DMS79 (cell line): ENCODE measurements around the gene HOXA6.

ENCODE experiments used
- DNase-seq: peaks from one replicate; lab custom pipeline; 2025; lab: John Stamatoyannopoulos, UW

HOXA6 gene

GRCh38 chr7:27147199-27148030 lies at the start of gene HOXA6:
HOXA6 (minus strand) TSS chr7:27147774; CDS start chr7:27147749, 25 bp downstream.
- DNase-seq = no peak

- DNase-seq = peak; percentile 68
These were observed 48.8 kb upstream of the HOXA6 start for GRCh38 chr7:27196287-27196767.

DNA sequence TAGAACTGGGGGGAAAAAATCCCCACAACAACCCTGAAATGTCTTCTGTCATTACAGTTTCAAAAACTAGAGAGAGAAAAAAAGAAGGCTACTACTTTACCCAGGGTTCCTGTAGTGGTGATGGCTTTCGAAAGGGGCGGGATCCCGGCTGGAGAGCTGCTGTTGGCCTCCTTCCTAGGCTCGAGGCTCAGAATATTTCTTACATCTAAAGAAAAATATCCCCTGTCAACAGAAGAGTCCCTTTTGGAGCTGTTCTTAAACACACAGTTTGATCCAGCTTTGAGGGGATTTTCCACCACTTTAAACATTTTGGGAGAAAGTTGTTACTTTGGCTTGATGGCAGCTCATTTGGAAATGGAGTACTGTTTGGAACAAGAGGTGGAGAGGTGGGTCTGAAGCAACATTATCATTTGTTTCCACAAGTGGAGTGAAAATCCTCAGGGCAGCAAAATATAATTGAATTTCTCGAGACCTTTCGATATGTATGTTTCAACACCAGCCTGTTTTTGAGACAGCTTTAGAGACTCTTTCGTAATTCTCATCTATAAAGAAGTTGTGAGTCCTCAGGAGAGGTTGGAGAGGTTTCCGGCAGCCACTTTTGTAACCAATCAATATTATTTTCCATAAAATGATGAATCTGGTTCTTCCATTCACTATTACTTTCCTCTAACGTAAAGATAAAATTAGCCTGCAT lies 47.3 kb upstream of the HOXA6 start:
- DNase-seq = no peak

DNA sequence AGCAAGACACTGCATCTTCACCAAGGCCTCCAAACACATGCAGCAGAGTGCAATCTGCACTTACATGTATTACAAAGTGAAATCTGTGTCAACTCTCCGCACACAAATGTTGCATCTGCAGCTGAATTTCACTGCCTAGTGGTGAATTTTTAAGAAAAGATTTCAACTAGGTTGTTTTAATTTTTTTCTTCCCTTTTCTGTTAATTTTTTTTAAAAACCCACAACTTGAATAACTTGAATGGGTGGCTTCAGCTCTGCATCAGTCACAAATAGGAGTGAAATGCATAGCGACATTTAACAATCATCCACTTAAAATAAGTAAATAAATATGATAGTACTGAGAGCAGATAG lies 46.4 kb upstream of the HOXA6 start:
- DNase-seq = no peak

DNA sequence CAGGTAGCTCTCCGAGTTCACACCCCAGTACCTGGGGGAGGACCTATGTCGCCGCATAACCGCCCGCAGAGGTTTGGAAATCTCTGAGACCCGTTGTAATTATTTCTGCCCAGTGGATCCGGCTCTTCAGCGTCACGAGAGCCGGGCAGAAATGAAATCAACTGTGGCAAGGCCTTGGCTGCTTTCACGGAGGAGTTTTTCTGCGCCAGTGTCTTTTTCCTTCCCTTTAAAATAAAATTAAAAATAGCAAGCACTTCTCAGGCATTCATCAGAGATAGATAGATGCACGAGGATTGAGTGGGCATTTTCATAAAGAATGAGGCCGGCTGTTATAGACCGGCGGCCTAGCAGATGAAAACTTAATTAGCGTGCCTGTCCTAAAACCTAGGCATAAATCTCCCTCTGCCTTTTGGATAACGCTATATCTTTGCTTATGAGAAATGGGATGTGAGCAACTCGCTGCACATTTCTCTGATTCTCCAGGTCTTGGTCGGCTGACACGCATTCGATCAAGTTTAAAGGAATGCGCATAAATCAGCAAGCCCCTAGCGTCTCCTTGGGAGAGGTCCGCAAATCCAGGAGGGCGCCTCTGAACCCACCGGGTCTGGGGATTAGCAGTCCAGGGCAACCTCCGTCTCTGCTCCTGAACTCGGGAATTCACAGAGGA lies 45.9 kb upstream of the HOXA6 start:
- DNase-seq = no peak

- DNase-seq = no peak
These were observed 45.2 kb upstream of the HOXA6 start for GRCh38 chr7:27192546-27193334.

DNA sequence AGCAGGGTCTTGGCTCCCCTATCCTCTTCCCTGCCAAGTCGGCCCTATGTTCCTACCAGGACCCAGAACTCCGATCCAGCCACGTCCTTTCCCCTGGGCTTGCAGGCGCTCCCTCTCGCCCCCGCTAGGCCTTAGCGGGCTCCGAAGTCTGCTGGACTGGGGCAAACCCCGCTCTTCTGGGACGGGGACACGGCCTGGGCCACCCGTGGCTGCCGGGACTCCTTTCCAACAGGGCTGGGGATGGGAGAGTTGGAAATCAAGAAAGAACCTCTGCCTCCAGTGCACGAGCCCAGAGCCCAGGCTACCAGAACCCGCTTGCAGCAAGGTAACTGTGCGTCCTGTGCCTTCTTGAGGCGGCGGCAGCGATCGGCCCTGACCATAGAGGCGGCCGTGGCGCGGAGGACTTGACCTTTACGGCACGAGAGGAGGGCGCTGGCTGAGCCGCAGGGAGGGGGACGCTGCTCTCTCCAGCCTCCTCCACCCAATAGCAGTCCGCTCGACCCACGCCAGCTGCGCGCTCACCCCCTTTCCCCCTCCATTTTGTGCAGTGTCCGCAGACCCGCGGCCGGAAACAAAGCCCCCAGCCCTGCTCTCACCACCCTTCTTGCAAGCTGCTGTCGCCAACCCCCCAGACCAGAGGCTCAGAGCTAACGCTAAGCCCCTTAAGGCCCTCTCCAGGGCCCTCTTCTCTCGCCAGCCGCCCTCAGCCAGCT lies 44.4 kb upstream of the HOXA6 start:
- DNase-seq = no peak

DNA sequence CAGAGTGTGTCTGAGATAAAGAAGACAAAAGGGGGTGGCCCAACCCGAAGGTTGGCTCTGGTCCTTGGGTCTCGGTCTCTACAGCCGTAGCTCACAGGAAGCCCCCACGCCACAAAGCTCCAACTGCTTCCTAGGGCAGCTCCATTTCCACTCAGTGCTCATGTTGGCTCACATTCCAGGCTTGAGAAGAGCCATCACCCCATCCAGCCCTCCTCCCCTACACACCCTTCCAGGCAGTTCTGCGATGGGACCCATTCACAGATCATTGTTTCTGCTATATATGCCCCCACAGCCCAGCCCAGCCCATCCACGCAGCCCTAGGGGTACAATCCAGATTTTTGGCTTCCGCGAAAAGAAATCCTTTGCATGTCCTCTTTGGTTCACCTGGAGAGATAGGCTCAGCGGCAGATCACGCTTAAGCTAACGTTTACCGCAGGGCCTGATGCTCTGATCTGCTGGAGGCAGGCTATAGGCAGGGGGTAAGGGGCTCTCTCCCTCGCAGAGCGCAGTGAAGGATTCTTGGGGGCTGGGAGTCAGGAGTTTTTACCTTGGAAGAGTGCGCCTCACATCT lies 43.7 kb upstream of the HOXA6 start:
- DNase-seq = no peak

DNA sequence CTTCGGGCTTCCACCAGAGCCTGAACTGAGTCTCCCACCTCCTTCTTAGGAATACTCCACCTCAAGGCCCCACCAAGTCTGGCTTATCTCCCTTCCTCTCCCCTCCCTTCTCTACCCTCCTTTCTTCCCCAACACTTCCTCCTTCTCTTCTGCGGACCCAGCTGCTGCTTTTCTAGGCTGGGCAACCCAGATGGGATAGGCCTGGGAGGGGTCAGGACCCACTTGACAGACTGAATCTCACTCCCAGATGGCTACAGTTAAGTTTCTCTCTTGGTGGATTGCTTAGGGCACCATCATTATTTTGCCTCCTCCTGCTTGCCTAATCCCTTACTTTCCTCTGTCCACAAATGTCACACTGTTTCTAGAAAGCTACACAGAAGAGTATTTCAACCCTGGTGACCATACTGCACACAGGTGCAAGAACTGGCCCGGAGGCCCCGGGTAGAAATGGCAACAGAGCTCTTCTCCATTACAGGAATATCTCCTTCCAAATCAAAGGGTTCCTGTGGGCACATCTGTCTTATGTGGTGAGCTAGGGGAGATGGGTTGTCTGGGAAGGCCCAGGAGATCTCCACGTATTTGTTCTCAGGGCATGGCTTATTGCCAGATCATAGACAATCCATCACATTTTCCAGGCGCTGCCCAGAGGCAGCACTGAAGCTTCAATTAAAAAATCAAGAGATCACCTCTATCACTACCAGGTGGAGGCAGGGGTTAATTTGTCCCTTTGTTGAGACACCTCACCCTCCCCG lies 42.6 kb upstream of the HOXA6 start:
- no peak for DNase-seq

GRCh38 chr7:27189295-27189996 lies 41.9 kb upstream of the HOXA6 start:
- DNase-seq = no peak

DNA sequence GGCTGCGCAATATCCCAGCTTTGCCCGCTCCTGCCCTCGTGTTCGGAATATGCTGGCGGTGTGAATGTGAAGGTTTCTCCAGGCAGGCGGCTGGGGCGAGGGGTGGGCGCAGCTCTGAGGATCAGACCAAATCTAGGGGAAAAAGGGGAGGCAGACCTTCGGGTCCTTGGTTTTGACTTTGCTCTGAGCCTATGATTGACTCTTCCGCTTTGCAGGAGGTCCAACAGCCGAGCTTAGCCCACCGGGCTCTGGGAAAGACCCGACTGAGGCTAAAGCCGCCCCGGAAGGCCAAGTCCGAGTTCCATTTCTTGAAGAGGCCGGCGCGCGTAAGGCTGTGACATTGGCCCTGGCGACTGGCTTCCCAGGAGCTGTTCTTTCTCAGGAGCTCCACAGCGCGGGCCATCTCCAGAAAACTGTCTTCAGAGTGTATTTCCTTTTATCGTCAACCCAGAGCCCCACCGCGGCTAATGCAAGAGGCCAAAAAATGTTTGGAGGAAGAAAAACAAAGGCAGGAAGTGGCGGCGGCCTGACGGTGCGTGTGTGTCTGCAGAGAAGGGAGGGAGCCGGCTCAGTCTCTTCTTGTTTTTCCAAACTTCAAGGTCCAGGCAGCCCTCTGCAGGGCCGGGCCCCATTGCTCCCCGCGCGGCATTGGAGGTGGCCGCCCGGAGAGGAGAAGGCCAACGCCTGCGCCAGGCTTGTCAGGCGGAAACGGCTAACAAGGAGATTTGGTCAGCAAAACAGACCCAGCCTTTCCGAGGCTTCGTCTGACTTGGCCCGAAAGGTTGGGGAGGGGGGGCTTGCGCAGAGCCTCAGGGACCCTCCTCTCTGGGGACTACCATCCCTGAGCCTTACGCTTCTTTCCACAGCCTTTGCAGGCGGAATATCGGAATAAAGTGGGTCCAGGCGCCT lies 41.1 kb upstream of the HOXA6 start:
- DNase-seq = no peak

GRCh38 chr7:27187475-27188385 lies 40.2 kb upstream of the HOXA6 start:
- no peak for DNase-seq

- no peak for DNase-seq
These were observed 39.3 kb upstream of the HOXA6 start for GRCh38 chr7:27186668-27187474.

DNA sequence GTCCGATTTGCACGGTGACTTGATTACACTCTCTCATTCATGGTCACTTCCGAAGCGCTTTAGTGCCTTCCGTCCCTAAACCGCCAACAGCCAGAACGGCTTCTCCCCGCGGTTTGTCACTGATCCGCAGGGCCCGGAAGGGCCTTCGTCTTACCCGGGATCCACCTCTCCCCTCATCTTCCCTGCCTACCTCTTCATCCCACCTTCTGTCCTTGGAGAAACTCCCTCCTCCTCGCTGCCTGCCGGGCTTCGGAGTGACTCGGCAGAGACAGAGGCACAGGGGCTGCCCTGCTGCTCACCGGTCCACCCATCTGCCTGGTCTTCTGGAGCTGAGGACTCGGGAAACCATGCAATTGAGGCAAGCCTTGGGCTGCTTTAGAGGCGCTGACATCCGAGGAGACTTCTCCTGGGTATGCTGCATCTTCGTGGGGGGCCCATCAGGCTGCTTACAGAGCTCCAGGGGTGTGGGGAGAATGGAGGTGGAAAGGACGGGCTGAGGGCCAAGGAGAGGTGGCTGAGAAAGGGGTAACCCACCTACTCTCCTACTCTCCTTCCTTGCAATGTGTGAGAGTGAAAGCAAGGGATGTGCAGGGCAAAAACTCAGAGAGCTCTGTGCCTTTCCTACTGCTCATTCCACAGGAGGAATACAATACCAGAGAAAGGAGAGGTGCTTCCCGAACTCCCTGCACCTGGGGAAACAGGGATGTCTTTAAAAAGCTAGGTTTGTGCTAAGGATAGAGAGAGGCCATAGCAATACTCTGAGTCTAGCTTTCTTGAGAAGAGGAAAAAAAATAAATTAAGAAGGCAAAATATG lies 38.5 kb upstream of the HOXA6 start:
- DNase-seq = no peak

DNA sequence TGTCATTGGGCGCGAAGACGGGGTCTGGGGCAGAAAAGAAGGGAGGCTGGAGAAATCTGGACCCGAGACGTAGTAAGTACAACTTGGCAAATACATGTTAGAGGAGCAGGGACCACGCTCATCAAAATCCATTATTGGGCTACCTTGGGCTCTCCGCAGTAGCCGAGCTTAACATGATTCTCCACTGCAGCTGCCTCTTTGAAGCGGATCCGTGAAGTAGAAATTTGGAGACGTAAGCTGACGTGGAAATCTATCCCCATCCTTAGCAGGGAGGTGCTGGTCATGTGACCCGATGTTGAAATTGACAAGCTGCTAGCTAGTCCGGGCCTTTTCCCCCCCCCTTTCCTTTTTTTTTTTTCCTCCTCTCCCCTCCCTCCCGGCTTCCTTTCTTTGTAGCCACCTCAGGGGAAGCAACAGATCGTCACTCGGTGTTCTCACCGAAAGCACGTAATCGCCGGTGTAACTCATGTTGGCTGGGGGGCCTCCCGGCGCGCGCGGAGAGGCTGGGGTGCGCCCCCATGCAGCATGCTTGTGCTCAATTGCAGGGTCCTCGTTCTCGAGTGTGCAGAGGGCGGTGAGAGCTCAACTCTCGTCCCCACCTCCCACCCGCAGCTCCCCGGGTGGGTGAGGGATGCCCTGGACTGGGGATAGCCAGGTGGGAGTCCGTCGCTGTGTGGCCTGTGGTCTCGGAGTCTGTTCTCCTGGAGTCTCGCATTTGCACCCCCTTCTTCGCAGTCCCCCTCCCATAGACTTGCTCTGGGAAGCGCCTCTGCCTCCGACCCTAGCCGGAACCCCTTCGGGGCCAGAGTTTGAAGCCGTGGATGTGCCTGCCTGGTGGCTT lies 37.7 kb upstream of the HOXA6 start, which contains the start of gene HOXA11:
Gene HOXA11, minus strand, starts transcription at position 220 of the 841 bp plus-strand sequence. Its CDS starts 88 bp downstream, at position 132.
- DNase-seq = peak; percentile 53
